Anterior cingulate cortex (tissue), 58 donors: ENCODE results near the gene TP53BP2.
"Not testable (repeated sequence)": the region's sequence is repeated elsewhere in the genome, so short reads cannot be mapped to it uniquely, and the experiment has no call there.

Experiments
- DNase-seq, 58 donors: peaks; one replicate each; lab custom pipeline; 2025; lab: John Stamatoyannopoulos, UW

Gene TP53BP2, protein sequence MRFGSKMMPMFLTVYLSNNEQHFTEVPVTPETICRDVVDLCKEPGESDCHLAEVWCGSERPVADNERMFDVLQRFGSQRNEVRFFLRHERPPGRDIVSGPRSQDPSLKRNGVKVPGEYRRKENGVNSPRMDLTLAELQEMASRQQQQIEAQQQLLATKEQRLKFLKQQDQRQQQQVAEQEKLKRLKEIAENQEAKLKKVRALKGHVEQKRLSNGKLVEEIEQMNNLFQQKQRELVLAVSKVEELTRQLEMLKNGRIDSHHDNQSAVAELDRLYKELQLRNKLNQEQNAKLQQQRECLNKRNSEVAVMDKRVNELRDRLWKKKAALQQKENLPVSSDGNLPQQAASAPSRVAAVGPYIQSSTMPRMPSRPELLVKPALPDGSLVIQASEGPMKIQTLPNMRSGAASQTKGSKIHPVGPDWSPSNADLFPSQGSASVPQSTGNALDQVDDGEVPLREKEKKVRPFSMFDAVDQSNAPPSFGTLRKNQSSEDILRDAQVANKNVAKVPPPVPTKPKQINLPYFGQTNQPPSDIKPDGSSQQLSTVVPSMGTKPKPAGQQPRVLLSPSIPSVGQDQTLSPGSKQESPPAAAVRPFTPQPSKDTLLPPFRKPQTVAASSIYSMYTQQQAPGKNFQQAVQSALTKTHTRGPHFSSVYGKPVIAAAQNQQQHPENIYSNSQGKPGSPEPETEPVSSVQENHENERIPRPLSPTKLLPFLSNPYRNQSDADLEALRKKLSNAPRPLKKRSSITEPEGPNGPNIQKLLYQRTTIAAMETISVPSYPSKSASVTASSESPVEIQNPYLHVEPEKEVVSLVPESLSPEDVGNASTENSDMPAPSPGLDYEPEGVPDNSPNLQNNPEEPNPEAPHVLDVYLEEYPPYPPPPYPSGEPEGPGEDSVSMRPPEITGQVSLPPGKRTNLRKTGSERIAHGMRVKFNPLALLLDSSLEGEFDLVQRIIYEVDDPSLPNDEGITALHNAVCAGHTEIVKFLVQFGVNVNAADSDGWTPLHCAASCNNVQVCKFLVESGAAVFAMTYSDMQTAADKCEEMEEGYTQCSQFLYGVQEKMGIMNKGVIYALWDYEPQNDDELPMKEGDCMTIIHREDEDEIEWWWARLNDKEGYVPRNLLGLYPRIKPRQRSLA

DNA sequence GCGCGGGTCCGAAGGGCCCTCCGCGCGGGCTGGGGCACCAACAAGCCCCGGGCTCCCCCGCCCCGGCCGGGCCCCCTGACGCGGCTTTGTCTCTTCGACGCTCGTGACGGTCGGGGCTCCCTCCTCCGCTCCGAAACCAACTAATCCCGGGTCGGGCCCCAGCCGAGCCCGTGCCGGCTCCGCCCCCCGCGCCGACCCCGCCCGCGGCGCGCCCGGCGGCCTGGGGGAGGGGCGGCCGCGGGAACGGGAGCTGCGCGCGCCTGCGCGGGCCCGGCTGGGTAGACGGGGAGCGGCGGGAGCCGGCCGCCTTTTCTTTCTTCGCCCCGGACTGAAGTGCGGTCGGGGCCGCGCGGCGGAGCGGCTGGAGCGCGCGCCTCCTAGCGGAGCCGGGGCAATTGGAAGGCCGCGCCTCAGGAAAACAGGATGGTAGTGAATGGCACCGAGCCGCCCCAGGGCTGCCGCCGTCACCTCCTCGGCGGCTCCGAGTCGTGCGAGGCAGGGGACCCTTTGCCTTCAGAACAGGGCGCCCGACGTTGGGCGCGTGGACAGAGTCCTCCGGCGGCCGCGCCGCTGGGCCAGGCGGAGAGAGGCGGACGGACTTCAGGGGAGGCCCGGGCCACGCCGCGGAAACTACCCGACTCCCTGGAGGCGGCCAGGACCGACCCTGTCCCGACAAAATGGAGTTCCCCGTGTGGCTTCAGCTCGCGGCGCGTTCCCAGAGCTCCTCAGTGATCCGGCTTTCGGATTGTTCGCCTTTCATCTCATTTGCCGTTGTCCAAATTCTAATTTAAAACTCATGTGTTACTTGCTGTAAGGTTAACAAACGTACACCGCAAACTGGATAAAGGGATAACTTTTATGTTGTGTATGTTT is at the start of gene TP53BP2:
TSS of gene TP53BP2 (minus strand) at position 138 of the 873 bp plus-strand sequence. CDS start 267 bp downstream, outside the sequence.
- peak; percentile 29 to 95 (median 83) for DNase-seq

DNA sequence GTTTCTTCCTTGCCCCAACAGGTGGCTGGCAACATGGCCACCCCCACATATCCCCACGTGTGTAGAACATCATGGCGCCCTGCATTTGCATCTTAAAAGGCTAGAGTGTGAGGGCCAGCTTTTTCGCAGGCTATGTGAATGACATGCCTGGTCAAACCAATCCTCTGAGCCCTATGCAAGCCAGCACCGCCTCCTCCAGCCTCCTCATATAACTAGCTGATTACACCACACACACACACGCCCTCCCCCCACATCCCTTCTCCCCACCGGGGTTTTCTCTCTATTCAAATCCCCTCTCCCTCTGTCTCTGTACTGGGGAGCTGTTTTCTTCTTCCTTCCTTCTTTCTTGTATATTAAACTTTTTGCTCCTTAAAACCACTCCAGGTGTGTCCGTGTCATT is 44.7 kb upstream of the TP53BP2 start:
- DNase-seq = not testable (repeated sequence)

DNA sequence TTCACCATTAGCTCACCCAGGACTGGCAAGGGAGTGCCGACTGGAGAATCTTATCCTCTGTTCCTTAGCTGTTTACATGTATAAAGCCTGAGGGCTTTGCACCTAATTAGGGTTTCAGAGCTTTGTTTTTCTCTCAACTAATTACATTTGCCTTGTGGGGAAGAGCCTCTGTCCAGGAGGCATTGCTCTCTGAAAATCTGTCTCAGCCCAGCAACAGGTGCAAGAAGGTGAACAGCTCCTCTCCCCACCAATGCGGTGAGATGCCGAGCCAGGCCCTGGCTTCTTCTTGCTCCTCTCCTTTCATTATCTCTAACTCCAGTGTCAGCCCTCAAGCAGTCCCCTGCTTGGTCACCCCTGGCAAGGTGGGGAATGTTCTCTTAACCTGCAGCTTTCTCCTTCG is 43.6 kb upstream of the TP53BP2 start:
- not testable (repeated sequence) for DNase-seq

DNA sequence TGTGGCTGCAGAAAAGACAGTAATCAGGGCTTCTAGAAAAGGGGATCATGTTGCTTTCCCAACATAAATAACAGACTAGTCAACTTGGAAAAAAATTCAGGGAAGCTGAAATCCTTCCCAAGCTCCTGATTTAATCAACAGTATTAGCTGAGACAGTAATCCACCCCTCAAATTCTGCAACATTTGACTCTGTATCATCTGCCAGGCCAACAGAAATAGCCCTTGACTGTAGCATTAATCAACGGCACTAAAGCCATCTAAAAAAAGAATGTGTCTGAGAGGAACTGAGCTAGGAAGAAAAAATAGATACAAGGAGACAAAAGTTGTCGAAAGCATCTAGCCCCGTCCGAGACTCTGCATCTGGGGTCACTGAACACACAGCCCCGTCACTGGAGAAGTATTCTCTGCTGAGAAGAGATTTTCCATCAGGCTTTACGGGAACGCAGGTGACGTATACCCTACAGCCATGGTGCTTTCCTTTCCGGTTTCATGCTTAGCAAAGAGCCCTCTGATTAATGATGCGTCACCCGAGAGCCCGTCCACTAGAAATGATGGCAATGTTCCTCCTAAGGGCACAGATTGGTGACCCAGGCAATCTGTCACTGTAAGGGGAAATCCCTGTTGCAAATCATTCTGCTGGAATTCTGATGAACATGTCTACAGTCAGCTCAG is 42.1 kb upstream of the TP53BP2 start:
- peak in 1 of 58 donors; percentile 1 for DNase-seq

DNA sequence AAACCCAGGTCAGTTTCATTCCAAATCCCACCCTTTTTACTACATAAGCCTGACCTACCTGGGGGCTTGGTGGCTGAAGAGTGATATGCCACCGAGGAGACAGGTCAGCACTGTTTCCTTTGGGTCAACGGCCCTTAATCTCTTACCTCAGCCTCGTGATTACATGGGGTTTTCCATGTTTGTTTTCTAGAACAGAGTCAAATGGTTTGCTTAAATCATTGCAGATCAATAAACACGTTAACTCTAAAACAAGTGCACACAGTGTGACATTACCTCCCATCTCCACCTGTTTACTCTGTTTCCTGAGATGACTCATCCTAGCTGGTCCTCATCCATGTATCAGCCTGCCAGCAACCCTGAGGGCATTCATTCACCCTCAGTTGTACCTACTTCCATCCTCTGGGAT is 40.8 kb upstream of the TP53BP2 start:
- no peak for DNase-seq

DNA sequence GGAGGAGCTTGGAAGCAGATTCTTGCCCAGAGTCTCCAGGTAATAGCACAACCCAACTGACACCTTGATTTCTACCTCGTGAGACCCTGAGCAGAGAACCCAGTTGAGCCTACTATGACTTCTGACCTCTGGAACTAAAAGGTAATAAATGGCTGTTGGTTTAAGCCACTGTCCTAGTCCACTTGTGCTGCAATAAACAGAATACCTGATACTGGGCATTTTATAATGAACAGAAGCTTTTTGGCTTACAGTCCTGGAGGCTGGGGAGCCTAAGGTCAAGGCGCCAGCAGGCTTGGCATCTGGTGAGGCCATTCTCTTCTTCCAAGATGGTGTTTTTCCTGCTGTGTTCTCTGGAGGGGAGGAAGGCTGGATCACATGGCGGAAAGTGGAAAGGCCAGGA is 39.9 kb upstream of the TP53BP2 start:
- no peak for DNase-seq

DNA sequence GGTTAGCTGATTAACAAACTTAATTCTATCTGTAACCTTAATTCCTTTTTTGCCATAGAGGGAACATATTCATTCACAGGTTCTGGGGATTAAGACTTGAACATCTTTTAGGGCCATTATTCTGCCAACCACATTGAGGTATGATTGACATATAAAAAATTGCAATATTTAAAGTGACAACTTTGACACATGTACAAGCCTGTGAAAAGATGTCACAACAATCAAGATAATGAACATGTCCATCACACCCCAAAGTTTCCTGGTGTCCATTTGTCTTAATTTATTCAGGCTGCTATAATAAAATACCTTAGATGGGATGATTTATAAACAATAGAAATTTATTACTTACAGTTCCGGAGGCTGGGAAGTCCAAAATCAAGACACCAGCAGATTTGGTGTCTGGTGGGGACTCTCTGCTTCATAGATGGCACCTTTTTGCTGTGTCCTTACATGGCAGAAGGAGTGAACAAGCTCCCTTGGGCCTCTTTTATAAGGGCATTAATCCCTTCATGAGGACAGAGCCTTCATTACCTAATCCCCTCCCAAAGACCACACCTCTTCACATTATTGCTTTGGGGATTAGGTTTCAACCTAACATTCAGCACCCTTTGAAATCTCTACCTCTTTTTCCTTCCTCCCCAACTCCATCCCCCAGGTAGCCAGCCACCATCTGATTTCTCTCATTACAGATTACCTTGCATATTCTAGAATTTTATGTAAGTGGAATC is 33.0 kb upstream of the TP53BP2 start:
- DNase-seq = no peak

DNA sequence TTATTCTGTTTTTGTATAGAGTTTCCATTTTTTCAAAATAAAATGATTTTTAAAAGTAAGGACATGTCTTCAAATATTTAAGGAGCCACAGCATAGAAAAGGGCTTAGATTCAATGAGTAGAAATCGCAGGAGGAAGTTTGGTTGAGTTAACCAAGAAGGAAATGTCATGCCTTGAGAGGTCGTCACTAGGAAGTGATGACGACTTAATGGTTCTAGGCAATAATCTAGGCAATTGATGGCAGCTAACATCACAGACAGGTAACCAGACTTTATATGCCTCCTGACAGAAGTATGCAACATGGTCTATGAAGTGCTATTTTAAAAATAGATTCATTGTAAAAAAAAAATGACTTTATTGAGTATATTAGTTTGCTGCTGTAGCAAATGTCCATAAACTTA is 32.1 kb upstream of the TP53BP2 start:
- no peak for DNase-seq

DNA sequence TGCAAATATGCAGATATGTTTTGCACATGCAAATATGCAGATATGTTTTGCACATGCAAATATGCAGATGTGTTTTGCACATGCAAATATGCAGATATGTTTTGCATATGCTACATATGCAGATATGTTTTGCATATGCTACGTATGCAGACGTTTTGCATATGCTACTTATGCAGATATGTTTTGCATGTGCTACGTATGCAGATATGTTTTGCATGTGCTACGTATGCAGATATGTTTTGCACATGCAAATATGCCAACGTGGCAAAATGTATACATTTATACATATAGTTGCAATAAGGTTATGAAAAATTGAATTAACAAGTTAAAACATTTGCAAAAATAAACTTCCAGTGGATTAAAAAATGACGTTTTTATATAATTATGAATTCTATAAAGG is 30.8 kb upstream of the TP53BP2 start:
- no peak for DNase-seq

DNA sequence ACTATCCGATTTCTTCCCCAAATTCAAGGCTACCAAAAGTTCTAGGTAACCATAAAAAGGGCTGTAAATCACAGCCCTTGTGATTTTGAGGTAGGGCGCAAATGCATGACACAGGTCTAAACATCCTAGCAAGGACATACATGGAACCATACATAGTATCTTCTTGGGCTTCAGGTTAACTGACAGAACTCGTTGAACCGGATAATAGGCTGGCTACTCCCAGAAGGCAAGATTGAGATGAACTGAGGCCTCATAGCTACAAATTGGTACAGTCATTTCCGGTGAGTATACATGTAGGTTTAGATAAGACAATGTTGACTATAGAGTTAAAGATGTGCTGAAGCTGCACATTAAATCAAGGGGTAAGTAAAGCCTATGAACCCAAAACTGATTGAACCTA is 27.3 kb upstream of the TP53BP2 start:
- no peak for DNase-seq

DNA sequence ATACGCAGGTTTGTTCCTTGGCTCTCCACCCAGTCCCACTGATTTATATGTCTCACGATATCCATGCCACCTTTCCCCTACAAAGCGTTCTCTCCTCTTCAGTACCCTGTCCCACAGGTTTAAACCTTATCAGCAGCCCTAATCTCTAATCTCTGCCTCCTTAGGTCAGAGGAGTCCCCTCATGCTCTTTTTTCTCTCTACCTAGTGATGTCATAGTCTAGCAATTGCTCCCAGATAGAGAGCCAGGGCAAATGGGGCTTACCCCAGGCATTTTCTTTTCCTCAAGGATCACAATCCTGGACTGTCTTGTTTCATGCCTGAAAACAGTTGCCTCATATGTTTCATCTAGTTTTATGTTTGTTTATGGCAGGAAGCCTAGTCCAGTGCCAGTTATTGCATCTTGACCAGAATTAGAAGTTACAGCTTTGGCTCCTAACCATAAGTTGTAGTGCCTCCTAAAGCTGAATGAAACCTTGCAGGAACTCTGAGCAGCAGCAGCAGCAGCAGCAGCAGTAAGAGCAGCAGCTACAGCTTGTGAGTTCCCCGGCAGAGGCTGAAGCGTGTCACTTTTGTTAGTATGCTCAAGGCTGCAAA is 26.7 kb upstream of the TP53BP2 start:
- no peak for DNase-seq

DNA sequence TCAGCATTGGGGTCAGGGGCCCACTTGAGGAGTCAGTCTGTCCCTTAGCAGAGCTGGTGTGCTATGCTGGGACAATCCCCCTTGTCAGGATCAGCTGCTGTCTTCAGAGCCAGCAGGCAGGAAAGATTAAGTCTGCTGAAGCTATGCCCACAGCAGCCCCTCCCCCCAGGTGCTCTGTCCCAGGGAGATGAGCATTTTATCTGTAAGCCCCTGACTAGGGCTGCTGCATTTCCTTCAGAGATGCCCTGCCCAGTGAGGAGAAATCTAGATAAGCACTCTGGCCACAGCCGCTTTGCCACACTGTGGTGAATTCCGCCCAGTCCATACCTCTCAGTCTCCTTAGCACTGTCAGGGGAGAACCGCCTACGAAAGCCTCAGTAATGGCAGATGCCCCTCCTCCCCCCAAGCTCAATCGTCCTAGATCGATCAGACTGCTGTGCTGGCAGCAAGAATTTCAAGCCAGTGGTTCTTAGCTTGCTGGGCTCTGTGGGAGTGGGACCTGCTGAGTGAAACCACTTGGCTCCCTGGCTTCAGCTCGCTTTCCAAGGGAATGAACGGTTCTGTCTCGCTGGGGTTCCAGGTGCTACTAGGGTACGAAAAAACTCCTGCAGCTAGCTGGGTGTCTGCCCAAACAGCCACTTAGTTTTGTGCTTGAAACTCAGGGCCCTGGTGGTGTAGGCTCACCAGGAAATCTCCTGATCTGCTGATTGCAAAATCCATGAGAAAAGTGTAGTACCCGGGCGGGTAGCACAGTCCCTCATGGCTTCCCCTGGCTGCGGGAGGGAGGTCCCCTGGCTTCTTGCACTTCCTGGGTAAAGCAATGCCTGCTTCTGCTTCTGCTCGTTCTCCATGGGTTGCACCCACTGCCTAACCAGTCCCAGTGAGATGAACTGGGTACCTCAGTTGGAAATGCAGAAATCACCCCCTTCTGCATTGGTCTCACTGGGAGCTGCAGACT is 25.1 kb upstream of the TP53BP2 start:
- peak in 2 of 58 donors; percentile 4 for DNase-seq

DNA sequence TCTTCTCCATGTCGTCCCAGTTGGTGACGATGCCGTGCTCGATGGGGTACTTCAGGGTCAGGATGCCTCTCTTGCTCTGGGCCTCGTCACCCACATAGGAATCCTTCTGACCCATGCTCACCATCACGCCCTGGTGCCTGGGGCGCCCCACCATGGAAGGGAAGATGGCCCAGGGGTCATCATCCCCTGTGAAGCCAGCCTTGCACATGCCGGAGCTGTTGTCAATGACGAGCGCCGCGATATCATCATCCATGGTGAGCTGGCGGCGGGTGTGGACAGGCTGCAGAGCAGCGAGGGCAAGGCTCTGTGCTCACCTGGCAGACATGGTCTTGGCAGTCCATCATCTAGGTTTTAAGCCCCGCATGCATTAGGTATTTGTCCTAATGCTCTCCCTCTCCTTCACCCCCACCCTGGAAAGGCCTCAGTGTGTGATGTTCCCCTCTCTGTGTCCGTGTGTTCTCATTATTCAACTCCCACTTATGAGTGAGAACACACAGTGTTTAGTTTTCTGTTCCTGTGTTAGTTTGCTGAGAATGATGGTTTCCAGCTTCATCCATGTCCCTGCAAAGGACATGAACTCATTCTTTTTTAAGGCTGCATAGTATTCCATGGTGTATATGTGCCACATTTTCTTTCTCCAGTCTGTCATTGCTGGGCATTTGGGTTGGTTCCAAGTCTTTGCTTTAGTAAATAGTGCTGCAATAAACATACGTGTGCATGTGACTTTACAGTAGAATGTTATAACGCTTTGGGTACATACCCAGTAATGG is 19.0 kb upstream of the TP53BP2 start:
- not testable (repeated sequence) for DNase-seq

DNA sequence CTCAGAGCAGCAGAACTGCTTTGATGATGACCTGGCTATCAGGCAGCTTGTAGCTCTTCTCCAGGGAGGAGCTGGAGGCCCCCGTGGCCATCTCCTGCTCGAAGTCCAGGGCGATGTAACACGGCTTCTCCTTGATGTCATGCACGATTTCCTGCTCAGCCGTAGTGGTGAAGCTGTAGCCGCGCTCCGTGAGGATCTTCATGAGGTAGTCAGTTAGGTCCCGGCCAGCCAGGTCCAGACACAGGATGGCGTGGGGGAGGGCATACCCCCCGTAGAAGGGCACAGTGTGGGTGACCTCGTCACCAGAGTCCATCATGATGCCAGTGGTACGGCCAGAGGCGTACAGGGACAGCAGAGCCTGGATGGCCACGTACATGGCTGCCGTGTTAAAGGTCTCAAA is 18.3 kb upstream of the TP53BP2 start:
- DNase-seq = no peak

DNA sequence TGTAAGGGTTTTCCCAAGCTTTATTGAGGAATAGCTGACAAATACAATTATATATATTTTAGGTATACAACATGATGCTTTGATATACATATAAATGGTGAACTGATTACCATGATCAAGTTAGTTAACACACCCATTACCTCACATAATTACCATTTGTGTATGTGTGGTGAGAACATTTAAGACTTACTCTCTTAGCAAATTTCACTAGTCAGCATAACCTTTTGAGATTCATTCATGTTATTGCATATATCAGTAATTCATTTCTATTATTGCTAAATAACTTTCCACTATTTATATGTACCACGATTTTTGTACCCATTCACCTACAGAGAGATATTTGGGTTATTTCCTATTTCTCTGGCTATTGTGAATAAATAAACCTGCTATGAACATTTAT is 16.2 kb upstream of the TP53BP2 start:
- DNase-seq = no peak

DNA sequence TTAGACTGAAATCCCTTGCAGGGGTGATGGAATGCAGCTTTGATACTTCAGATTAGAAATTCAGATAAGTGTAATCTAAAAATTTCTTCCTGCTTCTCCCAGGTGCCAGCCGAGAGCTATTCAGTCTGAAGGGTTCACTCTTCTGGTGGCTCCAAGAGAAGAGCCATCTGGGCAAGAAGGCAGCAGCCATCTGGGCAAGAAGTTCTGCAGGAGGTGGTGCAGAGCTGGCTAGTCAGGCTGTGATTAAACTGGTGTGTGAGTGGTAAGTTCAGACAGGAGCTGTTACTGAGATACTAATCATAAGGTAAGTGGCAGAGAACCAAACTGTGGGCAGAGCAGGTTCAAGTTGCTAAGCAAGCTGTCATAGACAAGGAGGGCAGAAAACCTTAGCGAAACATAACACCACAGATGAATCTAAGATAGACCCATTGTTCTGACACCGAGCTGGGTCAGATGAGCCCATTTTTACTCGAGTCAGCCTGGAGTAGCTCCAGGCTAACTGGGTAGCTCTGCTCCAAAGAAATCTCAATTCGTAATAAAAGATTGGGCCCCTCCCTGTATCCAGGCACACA is 14.4 kb upstream of the TP53BP2 start:
- DNase-seq = peak in 1 of 58 donors; percentile 8
